Measurements from ENCODE around the gene TRAPPC3. TPM values are rescaled to one million over a fixed set of nuclear protein-coding genes. Genes with fewer than 3 reads are reported as not detected.

TRAPPC3 gene
- total and polyA plus RNA-seq, 2 donors (not counting 1 experiment from before 2014, with no cell fraction given) = 88.5 to 105 TPM

GRCh38 chr1:36134031-36134430, 15.3 kb downstream of the TRAPPC3 start:
- Histone ChIP-seq H4K20me1 (ENCODE audit: control insufficient read depth, extremely low read depth, insufficient read depth, low read length) (no peaks in the 10 kb centered on the region), H3K9me3 (ENCODE audit: control insufficient read depth, insufficient read depth, low read depth, low read length) (no peaks in the 10 kb centered on the region), H3K4me2 (ENCODE audit: extremely low read depth, insufficient read depth, low read length) (no peak overlapping the region), H3K4me1 (ENCODE audit: control insufficient read depth, extremely low read depth, insufficient read depth, low read length) (peaks cover 24% of the 10 kb centered on the region), H3K36me3 (ENCODE audit: control insufficient read depth, insufficient read depth, low read length) (peaks cover 2% of the 10 kb centered on the region), H3K79me2 (ENCODE audit: control insufficient read depth, insufficient read depth, low read length) (no peaks in the 10 kb centered on the region), H3K27ac (ENCODE audit: insufficient read depth, low read length) (peak overlapping the region; percentile 35), H2AFZ (ENCODE audit: low read length) (no peak overlapping the region), H3K4me3 (replicated peaks in 1 of 4; ENCODE audit: control extremely low read depth in 1 of 4, insufficient read depth in 1 of 4, low read depth in 3 of 4, low read length in 4 of 4) (no peak overlapping the region), H3K27me3 (ENCODE audit: control insufficient read depth, insufficient read depth, low read length) (no peaks in the 10 kb centered on the region), H3K9ac (ENCODE audit: insufficient read depth, low read length) (no peak overlapping the region)
- no peak for DNase-seq (ENCODE audit: low read depth in 2 of 2)
- TF ChIP-seq EZH2 (IDR thresholded peaks at IDR 0.05; ENCODE audit: low read length, missing control alignments) = no peak

- Histone ChIP-seq H4K20me1 (ENCODE audit: control insufficient read depth, extremely low read depth, insufficient read depth, low read length) (no peaks in the 10 kb centered on the region), H3K4me1 (ENCODE audit: control insufficient read depth, extremely low read depth, insufficient read depth, low read length) (peaks cover 24% of the 10 kb centered on the region), H3K4me2 (ENCODE audit: extremely low read depth, insufficient read depth, low read length) (no peak overlapping the region), H3K4me3 (replicated peaks in 1 of 4; ENCODE audit: control extremely low read depth in 1 of 4, insufficient read depth in 1 of 4, low read depth in 3 of 4, low read length in 4 of 4) (no peak overlapping the region), H3K9ac (ENCODE audit: insufficient read depth, low read length) (no peak overlapping the region), H3K27me3 (ENCODE audit: control insufficient read depth, insufficient read depth, low read length) (no peaks in the 10 kb centered on the region), H3K36me3 (ENCODE audit: control insufficient read depth, insufficient read depth, low read length) (peaks cover 2% of the 10 kb centered on the region), H2AFZ (ENCODE audit: low read length) (peak overlapping the region; percentile 5), H3K79me2 (ENCODE audit: control insufficient read depth, insufficient read depth, low read length) (no peaks in the 10 kb centered on the region), H3K9me3 (ENCODE audit: control insufficient read depth, insufficient read depth, low read depth, low read length) (no peaks in the 10 kb centered on the region), H3K27ac (ENCODE audit: insufficient read depth, low read length) (peak overlapping the region; percentile 35)
- peak; percentile 91 to 96 for DNase-seq (ENCODE audit: low read depth in 2 of 2)
- TF ChIP-seq CTCF (conservative IDR thresholded peaks at IDR 0.05 in 1 of 2, IDR thresholded peaks at IDR 0.05 in 1 of 2; ENCODE audit: low read depth in 1 of 2, low read length in 2 of 2) (no peak), EZH2 (IDR thresholded peaks at IDR 0.05; ENCODE audit: low read length, missing control alignments) (no peak)
Observed at GRCh38 chr1:36133484-36133883, 15.8 kb downstream of the TRAPPC3 start.

GRCh38 chr1:36132029-36132428, 17.3 kb downstream of the TRAPPC3 start:
- H4K20me1 ChIP-seq (ENCODE audit: control insufficient read depth, extremely low read depth, insufficient read depth, low read length) = no peaks in the 10 kb centered on the region

More at GRCh38 chr1:36132029-36132428, 17.3 kb downstream of the TRAPPC3 start:
- no peak for DNase-seq (ENCODE audit: low read depth in 2 of 2)
- Histone ChIP-seq H3K9me3 (ENCODE audit: control insufficient read depth, insufficient read depth, low read depth, low read length) (no peaks in the 10 kb centered on the region), H3K4me1 (ENCODE audit: control insufficient read depth, extremely low read depth, insufficient read depth, low read length) (peaks cover 15% of the 10 kb centered on the region), H3K9ac (ENCODE audit: insufficient read depth, low read length) (no peak overlapping the region), H3K27me3 (ENCODE audit: control insufficient read depth, insufficient read depth, low read length) (no peaks in the 10 kb centered on the region), H2AFZ (ENCODE audit: low read length) (no peak overlapping the region), H3K36me3 (ENCODE audit: control insufficient read depth, insufficient read depth, low read length) (no peaks in the 10 kb centered on the region), H3K4me3 (replicated peaks in 1 of 4; ENCODE audit: control extremely low read depth in 1 of 4, insufficient read depth in 1 of 4, low read depth in 3 of 4, low read length in 4 of 4) (no peak overlapping the region), H3K79me2 (ENCODE audit: control insufficient read depth, insufficient read depth, low read length) (no peaks in the 10 kb centered on the region), H3K27ac (ENCODE audit: insufficient read depth, low read length) (no peak overlapping the region), H3K4me2 (ENCODE audit: extremely low read depth, insufficient read depth, low read length) (no peak overlapping the region)
- TF ChIP-seq EZH2 (IDR thresholded peaks at IDR 0.05; ENCODE audit: low read length, missing control alignments) (no peak), CTCF (conservative IDR thresholded peaks at IDR 0.05 in 1 of 2, IDR thresholded peaks at IDR 0.05 in 1 of 2; ENCODE audit: low read depth in 1 of 2, low read length in 2 of 2) (no peak)
